H1 (cell line): ENCODE measurements around the gene RAI14. TPM values are rescaled to one million over a fixed set of nuclear protein-coding genes. Genes with fewer than 3 reads are reported as not detected.

Experiments
- ATF3 ChIP-seq: IDR thresholded peaks from 2 replicates; pipeline ENCODE4 v1.6.1; 2011; ENCODE audit warnings: low read depth, mild to moderate bottlenecking, low read length; ENCODE audit not compliant: insufficient read depth
- RNF2 ChIP-seq: fragments of 200-900, 300-1000 bp; sonication (generic); IDR thresholded peaks from 2 replicates; pipeline ENCODE4 v1.7.1; 2016; ENCODE audit warnings: borderline replicate concordance, low read depth, mild to moderate bottlenecking, antibody characterized with exemption, low read length; ENCODE audit not compliant: poor library complexity, severe bottlenecking; ENCODE audit errors: missing control alignments
- TEAD4 ChIP-seq: IDR thresholded peaks from 2 replicates; pipeline ENCODE4 v1.6.1; 2012; ENCODE audit warnings: low read depth, low read length, inconsistent platforms, mixed read lengths
- polyA plus RNA-seq, 7 experiments: library from polyadenylated mRNA; depleted of rRNA in 3 of 7; stranded (reverse) in 5 of 7; unstranded in 2 of 7; fragments of >200 nt in 5 of 7; fragments of 200-250 nt in 2 of 7; gene quantifications; 1 replicate in 5 of 7; 2 replicates in 1 of 7; 4 replicates in 1 of 7; pipeline versions ENCODE4 v1.2.1 to v1.2.3, GENCODE V29; 2011 to 2013; ENCODE audit warnings: missing spikeins in 2 of 7, mixed read lengths in 2 of 7
- total RNA-seq: library from RNA; stranded (reverse); fragmentation: NEBNext Ultra II Directional; extraction: Animal tissue kit (Norgen Biotek cat#: 25700); gene quantifications from 2 replicates; pipeline ENCODE4 v1.2.1, GENCODE V29; 2021

RAI14 gene
- total and polyA plus RNA-seq, 2 of the 8 experiments (the other 6 are each of a cell fraction or from before 2014, with no cell fraction given) = 48.4 to 210 TPM

GRCh38 chr5:34690301-34690700, 34.2 kb downstream of the RAI14 start (continued):
- no peak for TF ChIP-seq TEAD4
- no peak for TF ChIP-seq RNF2
- TF ChIP-seq ATF3 = no peak
- TF ChIP-seq, all 59 proteins: peak for 0
